ENCODE measurements around the gene CAD.

GRCh38 chr2:27174638-27175037 is 42.5 kb upstream of the CAD start:
- TF ChIP-seq CTCF (conservative IDR thresholded peaks at IDR 0.05 in 1 of 2, IDR thresholded peaks at IDR 0.05 in 1 of 2; ENCODE audit: low read depth in 1 of 2, low read length in 2 of 2) (no peak), EZH2 (IDR thresholded peaks at IDR 0.05; ENCODE audit: low read length, missing control alignments) (no peak)
